HepG2 (cell line): ENCODE data around the gene ARFIP1. TPM values are rescaled to one million over a fixed set of nuclear protein-coding genes. Genes with fewer than 3 reads are reported as not detected.

Experiments used
- ATAC-seq: fragments of 200-7000 bp; cut with Tn5 transposase; 3 replicates; pipeline ENCODE4 v1.9.1; 2020; ENCODE audit warnings: mild to moderate bottlenecking, moderate library complexity
- BruUV-seq: library from RNA; stranded (reverse); fragments of 400-500 nt; replicated peaks from 2 replicates; lab custom pipeline; 2021; lab: Mats Ljungman, UMichigan
- CTCF ChIA-PET: fragments of 300-600 bp; formaldehyde crosslinking; extraction: SDS; loops from one replicate; lab custom pipeline; 2021; ENCODE audit warnings: low total read pairs, inconsistent platforms, low intra/inter-chr PET ratio; lab: Yijun Ruan, JAX
- POLR2A ChIA-PET: fragments of 350-600 bp; sonication (Branson Sonifier 250); formaldehyde crosslinking; loops from one replicate; lab custom pipeline; 2020; ENCODE audit warnings: antibody characterized with exemption, inconsistent platforms; lab: Yijun Ruan, JAX
- DNase-seq: peaks from one replicate; pipeline ENCODE4 v3.0.0-alpha.2; 2015; ENCODE audit warnings: low spot score
- FAIRE-seq: peaks from 3 replicates; lab custom pipeline; 2011; peaks lifted over from hg19 to GRCh38; lab: Jason Lieb, UNC
- H2AFZ ChIP-seq: one replicate; pipeline ENCODE4 v1.6.1; 2011; ENCODE audit warnings: low read length, inconsistent platforms
- H3K27ac ChIP-seq: fragments of 300-600 bp; 3 replicates; pipeline ENCODE4 v1.8.0; 2011; ENCODE audit warnings: mixed run types, mild to moderate bottlenecking, mixed read lengths, low read length, inconsistent platforms; ENCODE audit not compliant: insufficient read depth; ENCODE audit errors: extremely low read length
- H3K27me3 ChIP-seq, 2 experiments: fragments of 200-600 bp in 1 of 2; 2 replicates in 1 of 2; 3 replicates in 1 of 2; pipeline versions ENCODE4 v1.6.0 to v1.8.0; 2011; ENCODE audit warnings: low read length in 2 of 2, mild to moderate bottlenecking in 2 of 2, moderate library complexity in 2 of 2, inconsistent platforms in 1 of 2; ENCODE audit not compliant: insufficient read depth in 2 of 2, control insufficient read depth in 1 of 2
- H3K36me3 ChIP-seq, 2 experiments: fragments of 200-600 bp in 1 of 2; replicated peaks in 1 of 2; 2 replicates in 1 of 2; 3 replicates in 1 of 2; pipeline versions ENCODE4 v1.5.1 to v1.8.0; 2011; ENCODE audit warnings: low read length in 2 of 2, inconsistent platforms in 1 of 2; ENCODE audit not compliant: insufficient read depth in 2 of 2, control insufficient read depth in 1 of 2
- H3K4me1 ChIP-seq: 2 replicates; pipeline ENCODE4 v1.5.1; 2012; ENCODE audit warnings: low read length, inconsistent platforms; ENCODE audit not compliant: insufficient read depth
- H3K4me2 ChIP-seq: 2 replicates; pipeline ENCODE4 v1.6.0; 2011; ENCODE audit warnings: low read depth, low read length, inconsistent platforms
- H3K4me3 ChIP-seq, 3 experiments: fragments of 200-600 bp in 1 of 3; sonication (generic), shearing (Covaris generic) in 1 of 3; replicated peaks in 1 of 3; 2 replicates each; pipeline ENCODE4 v1.5.1; 2011 to 2016; ENCODE audit warnings: low read length in 3 of 3, inconsistent platforms in 2 of 3, low read depth in 2 of 3, mild to moderate bottlenecking in 2 of 3, control low read depth in 1 of 3, mixed read lengths in 1 of 3; ENCODE audit not compliant: insufficient read depth in 1 of 3
- H3K79me2 ChIP-seq: one replicate; pipeline ENCODE4 v1.6.1; 2011; ENCODE audit warnings: low read length, inconsistent platforms; ENCODE audit not compliant: insufficient read depth
- H3K9ac ChIP-seq: 2 replicates; pipeline ENCODE4 v1.6.0; 2011; ENCODE audit warnings: mild to moderate bottlenecking, low read depth, low read length, inconsistent platforms; ENCODE audit not compliant: insufficient read depth
- H3K9me3 ChIP-seq: 2 replicates; pipeline ENCODE4 v1.5.1; 2012; ENCODE audit warnings: mild to moderate bottlenecking, low read length
- H4K20me1 ChIP-seq: 2 replicates; pipeline ENCODE4 v1.6.0; 2011; ENCODE audit warnings: inconsistent platforms, mild to moderate bottlenecking, low read length, moderate library complexity; ENCODE audit not compliant: insufficient read depth
- CHCHD3 ChIP-seq: sonication (generic); formaldehyde crosslinking; IDR thresholded peaks from 2 replicates; pipeline ENCODE4 v1.8.0; 2022; ENCODE audit warnings: mild to moderate bottlenecking, missing genetic modification reagents, moderate library complexity
- ELF4 ChIP-seq: sonication (generic); formaldehyde crosslinking; IDR thresholded peaks from 2 replicates; pipeline ENCODE4 v1.5.0; 2020; ENCODE audit warnings: missing genetic modification reagents, mild to moderate bottlenecking, moderate library complexity, borderline replicate concordance
- ETV6 ChIP-seq: sonication (generic); formaldehyde crosslinking; conservative IDR thresholded peaks from 2 replicates; pipeline ENCODE4 v1.4.0; 2020; ENCODE audit warnings: missing genetic modification reagents
- HOXA5 ChIP-seq: sonication (generic); formaldehyde crosslinking; IDR thresholded peaks from 2 replicates; pipeline ENCODE4 v1.4.0; 2020; ENCODE audit warnings: missing genetic modification reagents
- MIXL1 ChIP-seq: IDR thresholded peaks from 2 replicates; pipeline ENCODE4 v1.6.1; 2016
- PCBP1 ChIP-seq: fragments of 200-400 bp; formaldehyde crosslinking; IDR thresholded peaks from 2 replicates; pipeline ENCODE4 v1.6.1; 2017; ENCODE audit warnings: mild to moderate bottlenecking, low read depth, low read length, borderline replicate concordance
- PITX1 ChIP-seq: sonication (generic); formaldehyde crosslinking; IDR thresholded peaks from 2 replicates; pipeline ENCODE4 v1.5.1; 2020; ENCODE audit warnings: mild to moderate bottlenecking, missing genetic modification reagents
- PPARG ChIP-seq: conservative IDR thresholded peaks from 2 replicates; pipeline ENCODE4 v1.6.1; 2016; ENCODE audit warnings: missing biosample characterization, missing genetic modification reagents
- SOX5 ChIP-seq: IDR thresholded peaks from 2 replicates; pipeline ENCODE4 v1.6.1; 2016; ENCODE audit warnings: borderline replicate concordance
- SP2 ChIP-seq: sonication (generic); formaldehyde crosslinking; IDR thresholded peaks from 2 replicates; pipeline ENCODE4 v1.5.1; 2020; ENCODE audit warnings: mild to moderate bottlenecking, missing genetic modification reagents
- ZFP37 ChIP-seq: sonication (generic); formaldehyde crosslinking; IDR thresholded peaks from 2 replicates; pipeline ENCODE4 v1.4.0; 2020; ENCODE audit warnings: missing genetic modification reagents, borderline replicate concordance
- ZNF10 ChIP-seq: sonication (generic); formaldehyde crosslinking; IDR thresholded peaks from 2 replicates; pipeline ENCODE4 v1.4.0; 2020; ENCODE audit warnings: mild to moderate bottlenecking, low read depth, missing genetic modification reagents, borderline replicate concordance
- ZNF264 ChIP-seq: sonication (generic); formaldehyde crosslinking; IDR thresholded peaks from 2 replicates; pipeline ENCODE4 v1.4.0; 2020; ENCODE audit warnings: missing genetic modification reagents
- ZNF598 ChIP-seq: sonication (generic); formaldehyde crosslinking; IDR thresholded peaks from 2 replicates; pipeline ENCODE4 v1.5.1; 2020; ENCODE audit warnings: mild to moderate bottlenecking, missing genetic modification reagents, borderline replicate concordance
- ZNF674 ChIP-seq: sonication (generic); formaldehyde crosslinking; IDR thresholded peaks from 2 replicates; pipeline ENCODE4 v1.5.0; 2020; ENCODE audit warnings: low read depth, mild to moderate bottlenecking, missing genetic modification reagents
- ZNF768 ChIP-seq: sonication (generic); formaldehyde crosslinking; IDR thresholded peaks from 2 replicates; pipeline ENCODE4 v1.4.0; 2020; ENCODE audit warnings: missing genetic modification reagents
- ZSCAN12 ChIP-seq: sonication (generic); formaldehyde crosslinking; IDR thresholded peaks from 2 replicates; pipeline ENCODE4 v1.9.0; 2021; ENCODE audit warnings: mild to moderate bottlenecking, missing genetic modification reagents
- WGBS: methylation state at CpG from one replicate; pipeline ENCODE4 v1.1.6; 2017; ENCODE audit warnings: low lambda C conversion rate; 5-methylcytosine and 5-hydroxymethylcytosine counted together
- in situ Hi-C: cut with HindIII; loops from 2 replicates; pipeline ENCODE4 v1.10.0; 2017; ENCODE audit warnings: low pct_unique_long_range_greater_than_20kb; ENCODE audit not compliant: extremely low pct_ligation_motif_present
- intact Hi-C: fragments of 100-400 bp; cut with micrococcal nuclease; formaldehyde crosslinking; loops from one replicate; pipeline ENCODE4 v1.10.0; 2022; ENCODE audit not compliant: unreplicated experiment
- polyA plus RNA-seq, 8 experiments: library from polyadenylated mRNA; depleted of rRNA in 3 of 8; stranded (reverse) in 7 of 8; unstranded in 1 of 8; fragments of >200 nt; fragmentation: Illumina TruSeq in 4 of 8; extraction: Trizol in 4 of 8; gene quantifications; 2 replicates each; pipeline versions ENCODE4 v1.2.1 to v1.2.3, GENCODE V29; 2011 to 2016; ENCODE audit warnings: low read depth in 4 of 8, missing spikeins in 1 of 8, mixed read lengths in 1 of 8; ENCODE audit not compliant: insufficient read depth in 1 of 8
- total RNA-seq, 5 experiments: library from RNA; depleted of rRNA; stranded (reverse); fragments of >200 nt; fragmentation: Illumina TruSeq; extraction: Trizol; gene quantifications; 2 replicates each; pipeline ENCODE4 v1.2.3, GENCODE V29; 2016; ENCODE audit warnings: low read depth in 1 of 5
- TF ChIP-seq, protein P1 (sequence below): sonication (generic); formaldehyde crosslinking; IDR thresholded peaks from 2 replicates; pipeline ENCODE4 v1.5.1; 2020; ENCODE audit warnings: mild to moderate bottlenecking, missing genetic modification reagents
- TF ChIP-seq, protein P2 (sequence below), 2 experiments: sonication (generic) in 1 of 2; formaldehyde crosslinking in 1 of 2; IDR thresholded peaks; 2 replicates each; pipeline versions ENCODE4 v1.4.0 to v1.6.1; 2016 to 2020; ENCODE audit warnings: borderline replicate concordance in 1 of 2, low read depth in 1 of 2, mild to moderate bottlenecking in 1 of 2, missing genetic modification reagents in 1 of 2

ARFIP1 gene
- total and polyA plus RNA-seq, 2 of the 13 experiments (the other 11 are each of a cell fraction or from before 2014, with no cell fraction given): 9.9 to 27.7 TPM

DNA sequence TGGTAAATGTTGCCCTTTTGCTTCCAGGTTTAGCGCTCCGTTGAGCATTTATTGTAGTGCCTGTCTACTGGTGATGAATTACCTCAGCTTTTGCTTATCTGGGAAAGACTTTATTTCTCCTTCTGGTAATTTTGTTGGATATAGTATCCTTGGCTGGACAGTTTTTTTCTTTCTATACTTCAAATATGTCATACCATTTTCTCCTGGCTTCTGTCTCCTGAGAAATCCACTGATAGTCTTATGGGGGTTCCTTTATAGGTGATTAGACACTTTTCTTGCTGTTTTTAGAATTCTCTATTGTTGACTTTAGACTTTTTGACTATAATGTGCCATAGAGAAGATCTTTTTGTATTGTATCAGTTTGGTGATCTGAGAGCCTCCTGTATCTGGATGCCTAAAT is 73.5 kb downstream of the ARFIP1 start:
- H3K9ac ChIP-seq: no peak overlapping the region
- BruUV-seq: no TSS peak

More for the DNA sequence above, 73.5 kb downstream of the ARFIP1 start:
- no peak overlapping the region for H3K27ac ChIP-seq
- H3K27me3 ChIP-seq: no peaks in the 10 kb centered on the region
- FAIRE-seq (no peak), DNase-seq (no peak), ATAC-seq (no peak)
- in situ Hi-C loops: no loop called here
- H3K36me3 ChIP-seq: no peaks in the 10 kb centered on the region; a peak in 1 of 5 replicates
- POLR2A ChIA-PET: no interaction called here
- H3K4me3 ChIP-seq: no peak overlapping the region
- H3K4me2 ChIP-seq: no peak overlapping the region
- WGBS: 100% methylated on average over 2 of the region's 2 CpGs
- no peaks in the 10 kb centered on the region for H4K20me1 ChIP-seq
- CTCF ChIA-PET: no interaction called here
- peaks cover 19% of the 10 kb centered on the region for H3K9me3 ChIP-seq
- H2AFZ ChIP-seq: no peak overlapping the region
- peaks cover 1% of the 10 kb centered on the region for H3K79me2 ChIP-seq
- intact Hi-C loops: no loop called here
- TF ChIP-seq ETV6 (CRISPR knock-in tag): no peak
- no peak for TF ChIP-seq ZNF10 (CRISPR knock-in tag)
- TF ChIP-seq, protein P1, sequence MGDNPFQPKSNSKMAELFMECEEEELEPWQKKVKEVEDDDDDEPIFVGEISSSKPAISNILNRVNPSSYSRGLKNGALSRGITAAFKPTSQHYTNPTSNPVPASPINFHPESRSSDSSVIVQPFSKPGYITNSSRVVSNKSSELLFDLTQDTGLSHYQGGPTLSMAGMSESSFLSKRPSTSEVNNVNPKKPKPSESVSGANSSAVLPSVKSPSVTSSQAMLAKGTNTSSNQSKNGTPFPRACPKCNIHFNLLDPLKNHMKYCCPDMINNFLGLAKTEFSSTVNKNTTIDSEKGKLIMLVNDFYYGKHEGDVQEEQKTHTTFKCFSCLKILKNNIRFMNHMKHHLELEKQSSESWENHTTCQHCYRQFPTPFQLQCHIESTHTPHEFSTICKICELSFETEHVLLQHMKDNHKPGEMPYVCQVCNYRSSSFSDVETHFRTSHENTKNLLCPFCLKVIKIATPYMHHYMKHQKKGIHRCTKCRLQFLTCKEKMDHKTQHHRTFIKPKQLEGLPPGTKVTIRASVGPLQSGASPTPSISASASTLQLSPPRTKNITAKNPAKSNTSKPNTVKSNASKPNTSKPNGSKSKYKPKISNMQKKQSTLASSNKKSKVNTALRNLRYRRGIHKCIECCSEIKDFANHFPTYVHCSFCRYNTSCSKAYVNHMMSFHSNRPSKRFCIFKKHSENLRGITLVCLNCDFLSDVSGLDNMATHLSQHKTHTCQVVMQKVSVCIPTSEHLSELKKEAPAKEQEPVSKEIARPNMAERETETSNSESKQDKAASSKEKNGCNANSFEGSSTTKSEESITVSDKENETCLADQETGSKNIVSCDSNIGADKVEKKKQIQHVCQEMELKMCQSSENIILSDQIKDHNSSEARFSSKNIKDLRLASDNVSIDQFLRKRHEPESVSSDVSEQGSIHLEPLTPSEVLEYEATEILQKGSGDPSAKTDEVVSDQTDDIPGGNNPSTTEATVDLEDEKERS (CRISPR knock-in tag): no peak
- no peak for TF ChIP-seq PPARG
- no peak for TF ChIP-seq ZNF598
- TF ChIP-seq PITX1 (CRISPR knock-in tag): no peak
- TF ChIP-seq PCBP1: no peak
- no peak for TF ChIP-seq SOX5 (CRISPR knock-in tag)
- no peak for TF ChIP-seq CHCHD3
- no peak for TF ChIP-seq HOXA5
- TF ChIP-seq, protein P2, sequence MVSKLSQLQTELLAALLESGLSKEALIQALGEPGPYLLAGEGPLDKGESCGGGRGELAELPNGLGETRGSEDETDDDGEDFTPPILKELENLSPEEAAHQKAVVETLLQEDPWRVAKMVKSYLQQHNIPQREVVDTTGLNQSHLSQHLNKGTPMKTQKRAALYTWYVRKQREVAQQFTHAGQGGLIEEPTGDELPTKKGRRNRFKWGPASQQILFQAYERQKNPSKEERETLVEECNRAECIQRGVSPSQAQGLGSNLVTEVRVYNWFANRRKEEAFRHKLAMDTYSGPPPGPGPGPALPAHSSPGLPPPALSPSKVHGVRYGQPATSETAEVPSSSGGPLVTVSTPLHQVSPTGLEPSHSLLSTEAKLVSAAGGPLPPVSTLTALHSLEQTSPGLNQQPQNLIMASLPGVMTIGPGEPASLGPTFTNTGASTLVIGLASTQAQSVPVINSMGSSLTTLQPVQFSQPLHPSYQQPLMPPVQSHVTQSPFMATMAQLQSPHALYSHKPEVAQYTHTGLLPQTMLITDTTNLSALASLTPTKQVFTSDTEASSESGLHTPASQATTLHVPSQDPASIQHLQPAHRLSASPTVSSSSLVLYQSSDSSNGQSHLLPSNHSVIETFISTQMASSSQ (IDR thresholded peaks at IDR 0.05; ENCODE audit: low read depth): no peak
- TF ChIP-seq, protein P2 (CRISPR knock-in tag; IDR thresholded peaks at IDR 0.05; ENCODE audit: borderline replicate concordance): no peak
- no peak for TF ChIP-seq MIXL1
- no peak for TF ChIP-seq SP2
- no peak for TF ChIP-seq ELF4 (CRISPR knock-in tag)
- TF ChIP-seq ZNF768 (CRISPR knock-in tag): no peak
- TF ChIP-seq ZSCAN12 (CRISPR knock-in tag): no peak
- no peak for TF ChIP-seq ZFP37 (CRISPR knock-in tag)
- no peak for TF ChIP-seq ZNF674 (CRISPR knock-in tag)
- TF ChIP-seq ZNF264 (CRISPR knock-in tag): no peak
- H3K4me1 ChIP-seq: no peaks in the 10 kb centered on the region
